ENCODE results near the gene DPP6.
A peak's percentile ranks its signal among the peaks of the same experiment; 100 is the strongest.

DNA sequence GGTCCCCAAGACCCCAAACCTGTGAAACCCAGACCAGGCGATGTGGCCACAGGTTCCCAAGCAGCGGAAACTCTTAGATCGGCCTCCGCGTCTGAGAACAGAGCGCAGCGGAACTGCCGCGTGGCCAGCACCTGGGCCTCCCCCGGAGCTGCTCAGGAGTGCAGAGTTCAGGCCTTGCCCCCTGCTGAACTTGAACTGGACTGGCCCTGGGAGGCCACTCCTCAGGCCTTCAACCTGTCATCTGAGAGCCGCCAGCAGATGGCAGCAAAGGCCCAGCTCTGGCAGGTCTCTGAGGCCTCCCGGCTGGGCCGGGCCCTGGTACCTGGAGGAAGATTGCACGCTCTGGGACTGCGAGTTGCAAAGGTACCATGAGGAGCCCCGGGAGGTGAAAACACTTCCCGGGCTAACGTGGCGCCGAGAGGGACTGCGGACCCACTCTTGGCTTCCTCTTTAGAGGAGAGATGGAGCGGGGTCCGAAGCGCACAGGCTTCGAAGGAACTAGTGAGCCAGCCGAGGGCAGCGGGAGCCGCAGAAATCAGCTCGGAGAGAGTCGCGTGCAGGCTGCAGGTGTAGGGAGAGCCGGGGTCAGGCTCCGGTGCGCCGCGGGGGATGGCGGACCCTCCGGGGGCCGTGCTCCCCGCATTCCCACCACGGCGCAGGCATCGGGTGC is 861.6 kb downstream of the DPP6 start:
- TF ChIP-seq EP300 (IDR thresholded peaks at IDR 0.05), result no peak
- TF ChIP-seq, protein P1, sequence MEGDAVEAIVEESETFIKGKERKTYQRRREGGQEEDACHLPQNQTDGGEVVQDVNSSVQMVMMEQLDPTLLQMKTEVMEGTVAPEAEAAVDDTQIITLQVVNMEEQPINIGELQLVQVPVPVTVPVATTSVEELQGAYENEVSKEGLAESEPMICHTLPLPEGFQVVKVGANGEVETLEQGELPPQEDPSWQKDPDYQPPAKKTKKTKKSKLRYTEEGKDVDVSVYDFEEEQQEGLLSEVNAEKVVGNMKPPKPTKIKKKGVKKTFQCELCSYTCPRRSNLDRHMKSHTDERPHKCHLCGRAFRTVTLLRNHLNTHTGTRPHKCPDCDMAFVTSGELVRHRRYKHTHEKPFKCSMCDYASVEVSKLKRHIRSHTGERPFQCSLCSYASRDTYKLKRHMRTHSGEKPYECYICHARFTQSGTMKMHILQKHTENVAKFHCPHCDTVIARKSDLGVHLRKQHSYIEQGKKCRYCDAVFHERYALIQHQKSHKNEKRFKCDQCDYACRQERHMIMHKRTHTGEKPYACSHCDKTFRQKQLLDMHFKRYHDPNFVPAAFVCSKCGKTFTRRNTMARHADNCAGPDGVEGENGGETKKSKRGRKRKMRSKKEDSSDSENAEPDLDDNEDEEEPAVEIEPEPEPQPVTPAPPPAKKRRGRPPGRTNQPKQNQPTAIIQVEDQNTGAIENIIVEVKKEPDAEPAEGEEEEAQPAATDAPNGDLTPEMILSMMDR (IDR thresholded peaks at IDR 0.05), result peak; percentile 55 to 82 (median 70)

Data from ovary (tissue), 3 donors.